ENCODE data around the gene PTP4A1.

PTP4A1 gene

DNA sequence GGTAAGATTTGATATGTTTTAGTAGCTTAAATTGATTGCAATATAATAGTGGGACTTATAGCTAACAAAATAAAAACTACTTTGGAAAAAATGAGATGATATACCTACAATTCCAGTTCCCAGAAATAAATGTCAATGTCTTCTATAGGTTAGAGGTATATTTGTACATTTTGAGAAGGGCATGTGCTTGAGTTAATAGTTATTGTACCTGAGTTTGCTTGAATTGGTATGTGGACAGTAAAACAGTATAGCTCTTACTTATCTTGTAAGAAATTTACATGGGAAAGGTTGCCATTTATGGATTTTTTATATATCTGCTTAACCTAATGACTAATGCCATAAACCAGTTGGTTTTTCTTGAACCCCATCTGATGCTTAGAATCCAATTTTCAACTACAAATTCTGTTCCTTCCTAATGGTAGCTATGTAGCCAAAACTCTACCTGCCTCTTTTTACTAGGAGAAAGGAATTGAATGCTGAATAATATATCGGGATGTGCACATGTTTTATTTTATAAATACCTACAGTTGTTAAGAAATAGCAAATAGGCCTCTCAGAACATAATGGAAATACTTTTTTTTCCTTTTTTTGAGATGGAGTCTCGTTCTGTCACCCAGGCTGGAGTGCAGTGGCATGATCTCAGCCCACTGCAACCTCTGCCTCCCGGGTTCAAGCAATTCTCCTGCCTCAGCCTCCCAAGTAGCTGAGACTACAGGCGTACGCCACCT, 4.9 kb downstream of the PTP4A1 start:
- Histone ChIP-seq H2BK5ac (ENCODE audit: low read length) (no peak overlapping the region), H2BK120ac (ENCODE audit: low read depth, low read length) (no peak overlapping the region), H3K4me1 (ENCODE audit: control insufficient read depth in 2 of 2, insufficient read depth in 1 of 2, low read depth in 1 of 2, low read length in 2 of 2) (peaks cover 0 to 4% of the 10 kb centered on the region in 2 donors), H4K8ac (ENCODE audit: low read depth, low read length) (no peak overlapping the region), H2AK5ac (ENCODE audit: low read depth, low read length) (no peak overlapping the region), H3K23ac (ENCODE audit: low read depth, low read length, poor library complexity) (no peak overlapping the region), H3K9me3 (replicated peaks in 1 of 2; ENCODE audit: control insufficient read depth in 2 of 2, insufficient read depth in 1 of 2, low read depth in 1 of 2, low read length in 2 of 2) (no peaks in the 10 kb centered on the region), H3K9ac (ENCODE audit: low read depth, low read length, poor library complexity) (no peak overlapping the region), H2BK15ac (ENCODE audit: low read length) (no peak overlapping the region), H2BK12ac (ENCODE audit: low read length) (no peak overlapping the region), H3K4me2 (ENCODE audit: insufficient read depth, low read length, poor library complexity, severe bottlenecking) (no peak overlapping the region), H3K18ac (ENCODE audit: low read length) (no peak overlapping the region), H4K91ac (ENCODE audit: low read depth, low read length, poor library complexity) (no peak overlapping the region), H3K27ac (replicated peaks; ENCODE audit: low read length) (no peak overlapping the region), H3K36me3 (replicated peaks in 1 of 2; ENCODE audit: control insufficient read depth in 2 of 2, insufficient read depth in 2 of 2, low read length in 2 of 2) (peaks cover 11 to 83% of the 10 kb centered on the region in 2 donors), H2AFZ (ENCODE audit: low read length) (no peak overlapping the region), H3K27me3 (ENCODE audit: control insufficient read depth in 3 of 3, insufficient read depth in 3 of 3, low read depth in 1 of 3, low read length in 3 of 3) (no peaks in the 10 kb centered on the region), H3K79me1 (ENCODE audit: low read depth, low read length) (peaks cover 6% of the 10 kb centered on the region), H3K4me3 (ENCODE audit: low read length in 2 of 2) (no peak overlapping the region), H3K14ac (ENCODE audit: low read length) (no peak overlapping the region), H3K4ac (ENCODE audit: low read length) (no peak overlapping the region)
- no CpG with 5 or more reads among the region's 5 CpGs for WGBS, 2 donors (ENCODE audit: extremely low coverage in 2 of 2, insufficient read length in 2 of 2, insufficient replicate concordance in 1 of 2)
- no peak for DNase-seq (ENCODE audit: low spot score)

DNA sequence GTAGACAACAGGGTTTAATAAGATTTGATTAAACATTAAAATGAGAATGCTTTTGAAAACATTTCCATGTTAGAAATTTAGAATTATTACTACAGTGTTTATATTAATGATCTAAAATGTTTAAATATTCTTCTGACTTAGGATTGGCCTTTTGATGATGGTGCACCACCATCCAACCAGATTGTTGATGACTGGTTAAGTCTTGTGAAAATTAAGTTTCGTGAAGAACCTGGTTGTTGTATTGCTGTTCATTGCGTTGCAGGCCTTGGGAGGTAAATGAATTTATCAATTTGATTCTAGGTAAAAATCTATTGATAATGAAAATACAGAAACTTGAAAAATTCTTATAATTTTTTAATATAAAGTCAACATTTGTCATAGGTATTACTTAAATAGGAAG, 6.5 kb downstream of the PTP4A1 start:
- no peak overlapping the region for H3K4me2 ChIP-seq (ENCODE audit: insufficient read depth, low read length, poor library complexity, severe bottlenecking)
- H3K23ac ChIP-seq (ENCODE audit: low read depth, low read length, poor library complexity) = no peak overlapping the region
- peaks cover 0 to 4% of the 10 kb centered on the region in 2 donors for H3K4me1 ChIP-seq (ENCODE audit: control insufficient read depth in 2 of 2, insufficient read depth in 1 of 2, low read depth in 1 of 2, low read length in 2 of 2)
- no peak overlapping the region for H2BK12ac ChIP-seq (ENCODE audit: low read length)
- no peak overlapping the region for H2BK15ac ChIP-seq (ENCODE audit: low read length)
- peaks cover 11 to 94% of the 10 kb centered on the region in 2 donors for H3K36me3 ChIP-seq (replicated peaks in 1 of 2; ENCODE audit: control insufficient read depth in 2 of 2, insufficient read depth in 2 of 2, low read length in 2 of 2)
- H2AK5ac ChIP-seq (ENCODE audit: low read depth, low read length) = no peak overlapping the region
- no peaks in the 10 kb centered on the region for H3K79me1 ChIP-seq (ENCODE audit: low read depth, low read length)
- H4K8ac ChIP-seq (ENCODE audit: low read depth, low read length) = no peak overlapping the region
- no peak overlapping the region for H2BK120ac ChIP-seq (ENCODE audit: low read depth, low read length)
- no peak overlapping the region for H2AFZ ChIP-seq (ENCODE audit: low read length)
- no peak for DNase-seq (ENCODE audit: low spot score)
- H3K4me3 ChIP-seq (ENCODE audit: low read length in 2 of 2) = no peak overlapping the region
- no peak overlapping the region for H4K91ac ChIP-seq (ENCODE audit: low read depth, low read length, poor library complexity)
- no peak overlapping the region for H3K9ac ChIP-seq (ENCODE audit: low read depth, low read length, poor library complexity)
- H3K18ac ChIP-seq (ENCODE audit: low read length) = no peak overlapping the region
- no CpG with 5 or more reads among the region's 2 CpGs for WGBS, 2 donors (ENCODE audit: extremely low coverage in 2 of 2, insufficient read length in 2 of 2, insufficient replicate concordance in 1 of 2)
- no peak overlapping the region for H3K14ac ChIP-seq (ENCODE audit: low read length)
- H3K4ac ChIP-seq (ENCODE audit: low read length) = no peak overlapping the region
- H3K27ac ChIP-seq (replicated peaks; ENCODE audit: low read length) = no peak overlapping the region
- H2BK5ac ChIP-seq (ENCODE audit: low read length) = no peak overlapping the region
- H3K27me3 ChIP-seq (ENCODE audit: control insufficient read depth in 3 of 3, insufficient read depth in 3 of 3, low read depth in 1 of 3, low read length in 3 of 3) = no peaks in the 10 kb centered on the region
- no peaks in the 10 kb centered on the region for H3K9me3 ChIP-seq (replicated peaks in 1 of 2; ENCODE audit: control insufficient read depth in 2 of 2, insufficient read depth in 1 of 2, low read depth in 1 of 2, low read length in 2 of 2)

DNA sequence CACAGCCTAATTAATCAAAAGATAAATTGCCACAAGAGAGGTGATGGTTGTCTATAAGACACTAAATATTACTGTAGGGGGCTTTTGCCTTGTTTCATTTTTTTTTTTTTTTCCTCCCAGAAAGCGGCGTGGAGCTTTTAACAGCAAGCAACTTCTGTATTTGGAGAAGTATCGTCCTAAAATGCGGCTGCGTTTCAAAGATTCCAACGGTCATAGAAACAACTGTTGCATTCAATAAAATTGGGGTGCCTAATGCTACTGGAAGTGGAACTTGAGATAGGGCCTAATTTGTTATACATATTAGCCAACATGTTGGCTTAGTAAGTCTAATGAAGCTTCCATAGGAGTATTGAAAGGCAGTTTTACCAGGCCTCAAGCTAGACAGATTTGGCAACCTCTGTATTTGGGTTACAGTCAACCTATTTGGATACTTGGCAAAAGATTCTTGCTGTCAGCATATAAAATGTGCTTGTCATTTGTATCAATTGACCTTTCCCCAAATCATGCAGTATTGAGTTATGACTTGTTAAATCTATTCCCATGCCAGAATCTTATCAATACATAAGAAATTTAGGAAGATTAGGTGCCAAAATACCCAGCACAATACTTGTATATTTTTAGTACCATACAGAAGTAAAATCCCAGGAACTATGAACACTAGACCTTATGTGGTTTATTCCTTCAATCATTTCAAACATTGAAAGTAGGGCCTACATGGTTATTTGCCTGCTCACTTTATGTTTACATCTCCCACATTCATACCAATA, 7.8 kb downstream of the PTP4A1 start:
- Histone ChIP-seq H3K4me2 (ENCODE audit: insufficient read depth, low read length, poor library complexity, severe bottlenecking) (no peak overlapping the region), H3K4ac (ENCODE audit: low read length) (no peak overlapping the region), H3K27ac (replicated peaks; ENCODE audit: low read length) (no peak overlapping the region), H3K9ac (ENCODE audit: low read depth, low read length, poor library complexity) (no peak overlapping the region), H4K91ac (ENCODE audit: low read depth, low read length, poor library complexity) (no peak overlapping the region), H3K23ac (ENCODE audit: low read depth, low read length, poor library complexity) (no peak overlapping the region), H3K79me1 (ENCODE audit: low read depth, low read length) (no peaks in the 10 kb centered on the region), H2BK120ac (ENCODE audit: low read depth, low read length) (no peak overlapping the region), H2BK5ac (ENCODE audit: low read length) (no peak overlapping the region), H2BK15ac (ENCODE audit: low read length) (no peak overlapping the region), H2AFZ (ENCODE audit: low read length) (no peak overlapping the region), H3K14ac (ENCODE audit: low read length) (no peak overlapping the region), H3K18ac (ENCODE audit: low read length) (no peak overlapping the region), H3K36me3 (replicated peaks in 1 of 2; ENCODE audit: control insufficient read depth in 2 of 2, insufficient read depth in 2 of 2, low read length in 2 of 2) (peaks cover 11 to 83% of the 10 kb centered on the region in 2 donors), H3K27me3 (ENCODE audit: control insufficient read depth in 3 of 3, insufficient read depth in 3 of 3, low read depth in 1 of 3, low read length in 3 of 3) (no peaks in the 10 kb centered on the region), H4K8ac (ENCODE audit: low read depth, low read length) (no peak overlapping the region), H2AK5ac (ENCODE audit: low read depth, low read length) (no peak overlapping the region), H3K4me3 (ENCODE audit: low read length in 2 of 2) (no peak overlapping the region), H3K9me3 (replicated peaks in 1 of 2; ENCODE audit: control insufficient read depth in 2 of 2, insufficient read depth in 1 of 2, low read depth in 1 of 2, low read length in 2 of 2) (no peaks in the 10 kb centered on the region), H3K4me1 (ENCODE audit: control insufficient read depth in 2 of 2, insufficient read depth in 1 of 2, low read depth in 1 of 2, low read length in 2 of 2) (peaks cover 0 to 1% of the 10 kb centered on the region in 2 donors), H2BK12ac (ENCODE audit: low read length) (no peak overlapping the region)
- WGBS, 2 donors (ENCODE audit: extremely low coverage in 2 of 2, insufficient read length in 2 of 2, insufficient replicate concordance in 1 of 2) = no CpG with 5 or more reads among the region's 6 CpGs
- DNase-seq (ENCODE audit: low spot score) = no peak

DNA sequence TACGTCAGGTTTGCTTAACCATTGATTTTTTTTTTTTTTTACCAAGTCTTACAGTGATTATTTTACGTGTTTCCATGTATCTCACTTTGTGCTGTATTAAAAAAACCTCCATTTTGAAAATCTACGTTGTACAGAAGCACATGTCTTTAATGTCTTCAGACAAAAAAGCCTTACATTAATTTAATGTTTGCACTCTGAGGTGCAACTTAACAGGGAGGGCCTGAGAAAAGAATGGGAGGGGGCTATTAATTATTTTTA, 8.4 kb downstream of the PTP4A1 start:
- Histone ChIP-seq H3K9me3 (replicated peaks in 1 of 2; ENCODE audit: control insufficient read depth in 2 of 2, insufficient read depth in 1 of 2, low read depth in 1 of 2, low read length in 2 of 2) (no peaks in the 10 kb centered on the region), H2BK5ac (ENCODE audit: low read length) (no peak overlapping the region), H2BK120ac (ENCODE audit: low read depth, low read length) (no peak overlapping the region)

More for the DNA sequence above, 8.4 kb downstream of the PTP4A1 start:
- Histone ChIP-seq H3K79me1 (ENCODE audit: low read depth, low read length) (no peaks in the 10 kb centered on the region), H3K4me3 (ENCODE audit: low read length in 2 of 2) (no peak overlapping the region), H3K4me1 (ENCODE audit: control insufficient read depth in 2 of 2, insufficient read depth in 1 of 2, low read depth in 1 of 2, low read length in 2 of 2) (no peaks in the 10 kb centered on the region), H3K27me3 (ENCODE audit: control insufficient read depth in 3 of 3, insufficient read depth in 3 of 3, low read depth in 1 of 3, low read length in 3 of 3) (no peaks in the 10 kb centered on the region), H3K4me2 (ENCODE audit: insufficient read depth, low read length, poor library complexity, severe bottlenecking) (no peak overlapping the region), H3K27ac (replicated peaks; ENCODE audit: low read length) (no peak overlapping the region), H4K8ac (ENCODE audit: low read depth, low read length) (no peak overlapping the region), H2AFZ (ENCODE audit: low read length) (no peak overlapping the region), H3K14ac (ENCODE audit: low read length) (no peak overlapping the region), H3K4ac (ENCODE audit: low read length) (no peak overlapping the region), H2BK12ac (ENCODE audit: low read length) (no peak overlapping the region), H4K91ac (ENCODE audit: low read depth, low read length, poor library complexity) (no peak overlapping the region), H2AK5ac (ENCODE audit: low read depth, low read length) (no peak overlapping the region), H3K36me3 (replicated peaks in 1 of 2; ENCODE audit: control insufficient read depth in 2 of 2, insufficient read depth in 2 of 2, low read length in 2 of 2) (peaks cover 11 to 78% of the 10 kb centered on the region in 2 donors), H3K23ac (ENCODE audit: low read depth, low read length, poor library complexity) (no peak overlapping the region), H2BK15ac (ENCODE audit: low read length) (no peak overlapping the region), H3K18ac (ENCODE audit: low read length) (no peak overlapping the region), H3K9ac (ENCODE audit: low read depth, low read length, poor library complexity) (no peak overlapping the region)
- no CpG with 5 or more reads among the region's 3 CpGs for WGBS, 2 donors (ENCODE audit: extremely low coverage in 2 of 2, insufficient read length in 2 of 2, insufficient replicate concordance in 1 of 2)
- no peak for DNase-seq (ENCODE audit: low spot score)
